H1 (cell line): Measurements from ENCODE around the gene MYOCD. TPM values are rescaled to one million over a fixed set of nuclear protein-coding genes. Genes with fewer than 3 reads are reported as not detected.

Source experiments
- CTCF ChIA-PET: fragments of 300-600 bp; sonication (Branson Sonifier 250); formaldehyde crosslinking; loops from one replicate; lab custom pipeline; 2021; ENCODE audit not compliant: partially characterized antibody; lab: Charles Lee
- POLR2A ChIA-PET: fragments of 300-600 bp; sonication (Branson Sonifier 250); formaldehyde crosslinking; loops from one replicate; lab custom pipeline; 2021; ENCODE audit warnings: inconsistent platforms; ENCODE audit not compliant: partially characterized antibody; lab: Charles Lee
- DNase-seq, 2 experiments: peaks; one replicate each; pipeline versions ENCODE4 v3.0.0 to v3.0.0-alpha.2; 2010 to 2022; ENCODE audit warnings: low spot score in 2 of 2, low read depth in 1 of 2, mixed read lengths in 1 of 2
- FAIRE-seq: peaks from 2 replicates; lab custom pipeline; 2011; peaks lifted over from hg19 to GRCh38; lab: Jason Lieb, UNC
- H2AFZ ChIP-seq: 2 replicates; pipeline ENCODE4 v1.8.1; 2012; ENCODE audit warnings: low read length, inconsistent platforms
- H2AK5ac ChIP-seq: 2 replicates; pipeline ENCODE4 v1.6.1; 2013; ENCODE audit warnings: low read depth, low read length
- H2BK120ac ChIP-seq: replicated peaks from 2 replicates; pipeline ENCODE3; 2013; ENCODE audit warnings: low read depth, low read length, inconsistent platforms
- H2BK12ac ChIP-seq: 2 replicates; pipeline ENCODE4 v1.6.1; 2013; ENCODE audit warnings: low read depth, low read length
- H2BK15ac ChIP-seq: 2 replicates; pipeline ENCODE4 v1.6.1; 2013; ENCODE audit warnings: low read length
- H2BK20ac ChIP-seq: 2 replicates; pipeline ENCODE4 v1.6.1; 2013; ENCODE audit warnings: low read length
- H2BK5ac ChIP-seq: 2 replicates; pipeline ENCODE4 v1.6.1; 2013; ENCODE audit warnings: low read depth, low read length
- H3K14ac ChIP-seq: 2 replicates; pipeline ENCODE4 v1.6.1; 2013; ENCODE audit warnings: inconsistent platforms; ENCODE audit not compliant: insufficient read length
- H3K18ac ChIP-seq: 2 replicates; pipeline ENCODE4 v1.6.1; 2013; ENCODE audit warnings: low read length; ENCODE audit errors: extremely low read depth
- H3K23ac ChIP-seq: 2 replicates; pipeline ENCODE4 v1.6.1; 2013; ENCODE audit warnings: inconsistent platforms; ENCODE audit not compliant: insufficient read length
- H3K23me2 ChIP-seq: 2 replicates; pipeline ENCODE4 v1.6.1; 2013; ENCODE audit warnings: low read depth, low read length
- H3K27ac ChIP-seq: 2 replicates; pipeline ENCODE4 v1.6.1; 2011; ENCODE audit warnings: low read depth, low read length, inconsistent platforms
- H3K27me3 ChIP-seq, 4 experiments: replicated peaks in 1 of 4; 1 replicate in 1 of 4; 2 replicates in 3 of 4; pipeline versions ENCODE4 v1.6.1 to v1.8.1; 2011 to 2013; ENCODE audit warnings: low read length in 3 of 4, mild to moderate bottlenecking in 3 of 4, inconsistent platforms in 2 of 4, mixed read lengths in 2 of 4, moderate library complexity in 1 of 4; ENCODE audit not compliant: control insufficient read depth in 3 of 4, insufficient read depth in 3 of 4; ENCODE audit errors: extremely low read depth in 1 of 4
- H3K36me3 ChIP-seq, 4 experiments: 2 replicates each; pipeline versions ENCODE4 v1.6.1 to v1.8.1; 2011 to 2013; ENCODE audit warnings: mild to moderate bottlenecking in 4 of 4, low read length in 3 of 4, moderate library complexity in 2 of 4, control low read depth in 1 of 4, inconsistent platforms in 1 of 4; ENCODE audit not compliant: insufficient read depth in 4 of 4, control insufficient read depth in 2 of 4
- H3K4ac ChIP-seq: replicated peaks from 2 replicates; pipeline ENCODE3; 2013; ENCODE audit warnings: low read length, low read depth, mixed read lengths, inconsistent platforms; ENCODE audit not compliant: insufficient read length
- H3K4me1 ChIP-seq, 4 experiments: replicated peaks in 1 of 4; 1 replicate in 1 of 4; 2 replicates in 3 of 4; pipeline versions ENCODE4 v1.6.1 to v1.8.1; 2011 to 2013; ENCODE audit warnings: low read length in 3 of 4, inconsistent platforms in 2 of 4, mixed read lengths in 1 of 4; ENCODE audit not compliant: insufficient read depth in 4 of 4, control insufficient read depth in 3 of 4
- H3K4me2 ChIP-seq, 2 experiments: 2 replicates each; pipeline versions ENCODE4 v1.6.1 to v1.8.1; 2011 to 2013; ENCODE audit warnings: low read depth in 2 of 2, low read length in 2 of 2, control low read depth in 1 of 2, inconsistent platforms in 1 of 2, mild to moderate bottlenecking in 1 of 2; ENCODE audit not compliant: insufficient read depth in 1 of 2
- H3K4me3 ChIP-seq, 4 experiments: fragments of 200-600, 300-600 bp in 1 of 4; sonication (generic), shearing (Covaris generic), sonication (Bioruptor Twin) in 1 of 4; 2 replicates each; pipeline versions ENCODE4 v1.5.1 to v1.8.1; 2011 to 2016; ENCODE audit warnings: low read length in 4 of 4, low read depth in 3 of 4, control low read depth in 2 of 4, inconsistent platforms in 2 of 4, mild to moderate bottlenecking in 2 of 4, mixed read lengths in 1 of 4, moderate library complexity in 1 of 4; ENCODE audit not compliant: insufficient read depth in 2 of 4; ENCODE audit errors: extremely low read depth in 1 of 4
- H3K56ac ChIP-seq: replicated peaks from 2 replicates; pipeline ENCODE3; 2013; ENCODE audit warnings: low read depth, mild to moderate bottlenecking, mixed read lengths, low read length, inconsistent platforms; ENCODE audit not compliant: insufficient read length
- H3K79me1 ChIP-seq: 2 replicates; pipeline ENCODE4 v1.6.1; 2013; ENCODE audit warnings: low read depth, low read length, control low read depth
- H3K79me2 ChIP-seq, 2 experiments: 2 replicates each; pipeline versions ENCODE4 v1.6.1 to v1.8.1; 2012 to 2013; ENCODE audit warnings: low read length in 2 of 2, mild to moderate bottlenecking in 2 of 2, inconsistent platforms in 1 of 2; ENCODE audit not compliant: insufficient read depth in 2 of 2, control insufficient read depth in 1 of 2
- H3K9ac ChIP-seq, 4 experiments: replicated peaks in 1 of 4; 1 replicate in 1 of 4; 2 replicates in 3 of 4; pipeline versions ENCODE4 v1.6.1 to v1.8.1; 2011 to 2013; ENCODE audit warnings: low read depth in 3 of 4, low read length in 3 of 4, control low read depth in 2 of 4, mild to moderate bottlenecking in 2 of 4, moderate library complexity in 2 of 4, inconsistent platforms in 1 of 4; ENCODE audit errors: extremely low read depth in 1 of 4
- H3K9me3 ChIP-seq, 2 experiments: 2 replicates each; pipeline versions ENCODE4 v1.6.1 to v1.8.1; 2012 to 2013; ENCODE audit warnings: mild to moderate bottlenecking in 2 of 2, moderate library complexity in 2 of 2, control low read depth in 1 of 2, inconsistent platforms in 1 of 2, low read depth in 1 of 2, low read length in 1 of 2, mixed read lengths in 1 of 2; ENCODE audit not compliant: insufficient read depth in 2 of 2
- H4K20me1 ChIP-seq, 2 experiments: replicated peaks in 1 of 2; 2 replicates each; pipeline versions ENCODE3 to v1.8.1; 2011 to 2013; ENCODE audit warnings: inconsistent platforms in 2 of 2, low read length in 2 of 2, mild to moderate bottlenecking in 1 of 2; ENCODE audit not compliant: insufficient read depth in 2 of 2, control insufficient read depth in 1 of 2
- H4K5ac ChIP-seq: 2 replicates; pipeline ENCODE4 v1.6.1; 2013; ENCODE audit warnings: low read length, low read depth, mixed read lengths, inconsistent platforms; ENCODE audit not compliant: insufficient read length
- H4K8ac ChIP-seq: 2 replicates; pipeline ENCODE4 v1.8.0; 2013; ENCODE audit warnings: mild to moderate bottlenecking, moderate library complexity, low read length, inconsistent platforms; ENCODE audit not compliant: insufficient read depth; ENCODE audit errors: extremely low read depth
- H4K91ac ChIP-seq: replicated peaks from 2 replicates; pipeline ENCODE3; 2013; ENCODE audit warnings: low read length, mixed read lengths, inconsistent platforms; ENCODE audit not compliant: insufficient read length
- CBX8 ChIP-seq: fragments of 300-800, 300-1000 bp; sonication (generic); IDR thresholded peaks from 2 replicates; pipeline ENCODE4 v1.7.1; 2016; ENCODE audit warnings: low read depth, low read length, borderline replicate concordance
- GTF2F1 ChIP-seq: IDR thresholded peaks from 2 replicates; pipeline ENCODE4 v1.6.1; 2012; ENCODE audit warnings: low read depth, low read length, improper control_type of control experiment, borderline replicate concordance
- MAFK ChIP-seq: IDR thresholded peaks from 2 replicates; pipeline ENCODE4 v1.6.1; 2012; ENCODE audit warnings: low read depth, mild to moderate bottlenecking, improper control_type of control experiment, low read length
- SP4 ChIP-seq: IDR thresholded peaks from 2 replicates; pipeline ENCODE4 v1.6.1; 2012; ENCODE audit warnings: low read length, inconsistent platforms
- TAF7 ChIP-seq: optimal IDR thresholded peaks from 2 replicates; pipeline ENCODE3; 2011; ENCODE audit warnings: low read depth, mild to moderate bottlenecking, inconsistent platforms, low read length, moderate library complexity, borderline replicate concordance
- TCF12 ChIP-seq: IDR thresholded peaks from 2 replicates; pipeline ENCODE4 v1.6.1; 2011; ENCODE audit warnings: low read depth, mild to moderate bottlenecking, low read length
- WGBS, 2 experiments: shearing (Covaris generic) in 1 of 2; methylation state at CpG; one replicate each; pipeline versions ENCODE4 v1.1.6 to v1.1.7; 2013 to 2015; ENCODE audit warnings: low lambda C conversion rate in 2 of 2, mixed read lengths in 2 of 2, inconsistent platforms in 1 of 2, low coverage in 1 of 2, missing lambda C conversion rate in 1 of 2; ENCODE audit not compliant: insufficient replicate concordance in 2 of 2, insufficient coverage in 1 of 2, insufficient read length in 1 of 2; ENCODE audit errors: extremely low coverage in 1 of 2, missing lambda C conversion rate in 1 of 2; 5-methylcytosine and 5-hydroxymethylcytosine counted together
- polyA plus RNA-seq, 7 experiments: library from polyadenylated mRNA; depleted of rRNA in 3 of 7; stranded (reverse) in 5 of 7; unstranded in 2 of 7; fragments of >200 nt in 5 of 7; fragments of 200-250 nt in 2 of 7; gene quantifications; 1 replicate in 5 of 7; 2 replicates in 1 of 7; 4 replicates in 1 of 7; pipeline versions ENCODE4 v1.2.1 to v1.2.3, GENCODE V29; 2011 to 2013; ENCODE audit warnings: missing spikeins in 2 of 7, mixed read lengths in 2 of 7
- total RNA-seq: library from RNA; stranded (reverse); fragmentation: NEBNext Ultra II Directional; extraction: Animal tissue kit (Norgen Biotek cat#: 25700); gene quantifications from 2 replicates; pipeline ENCODE4 v1.2.1, GENCODE V29; 2021

Gene MYOCD
- total and polyA plus RNA-seq, 2 of the 8 experiments (the other 6 are each of a cell fraction or from before 2014, with no cell fraction given): 0.30 to 4.9 TPM

- H3K79me2 ChIP-seq: peaks cover 0 to 13% of the 10 kb centered on the region in 2 experiments; a peak in 2 of 4 replicates
- H3K4me1 ChIP-seq: no peaks in the 10 kb centered on the region
- no peak overlapping the region for H3K56ac ChIP-seq
- no peak overlapping the region for H3K23ac ChIP-seq
- H3K4ac ChIP-seq: no peak overlapping the region
- no peak overlapping the region for H2BK5ac ChIP-seq
- H2BK120ac ChIP-seq: no peak overlapping the region
- H3K27me3 ChIP-seq: no peaks in the 10 kb centered on the region
- no peak overlapping the region for H2AK5ac ChIP-seq
- FAIRE-seq: no peak
- H4K8ac ChIP-seq: no peak overlapping the region
- no peak overlapping the region for H2BK15ac ChIP-seq
- WGBS, 2 experiments: 86% methylated on average over 2 of the region's 2 CpGs; no CpG with 5 or more reads in 1 of the 2 experiments
- H4K91ac ChIP-seq: no peak overlapping the region
- H3K14ac ChIP-seq: no peak overlapping the region
- H3K9ac ChIP-seq: no peak overlapping the region
- H3K9me3 ChIP-seq: peaks cover 0 to 4% of the 10 kb centered on the region in 2 experiments; a peak in 2 of 4 replicates
- no peak overlapping the region for H4K5ac ChIP-seq
- H2BK20ac ChIP-seq: no peak overlapping the region
- no peak overlapping the region for H3K4me2 ChIP-seq
- H3K79me1 ChIP-seq: peaks cover 4% of the 10 kb centered on the region; the same call in 1 of the 2 replicates
- no peak for DNase-seq
- H3K18ac ChIP-seq: no peak overlapping the region
- H3K23me2 ChIP-seq: no peaks in the 10 kb centered on the region
- ChIA-PET CTCF (no interaction called here), POLR2A (no interaction called here)
- no peaks in the 10 kb centered on the region for H4K20me1 ChIP-seq
- no peak overlapping the region for H2BK12ac ChIP-seq
- H3K27ac ChIP-seq: no peak overlapping the region
- H2AFZ ChIP-seq: no peak overlapping the region
- H3K36me3 ChIP-seq: no peaks in the 10 kb centered on the region
- no peak overlapping the region for H3K4me3 ChIP-seq
- TF ChIP-seq TCF12 (no peak), CBX8 (no peak), SP4 (no peak), MAFK (no peak), GTF2F1 (no peak), TAF7 (no peak)
Observed at GRCh38 chr17:12814718-12815117, 149.0 kb downstream of the MYOCD start.
